GM21447 (cell line): ENCODE measurements around the gene DLL4.
A peak's percentile ranks its signal among the peaks of the same experiment; 100 is the strongest.
"Not testable (repeated sequence)": the region's sequence is repeated elsewhere in the genome, so short reads cannot be mapped to it uniquely, and the experiment has no call there.

Experiments
- ATAC-seq: cut with Tn5 transposase; IDR thresholded peaks from one replicate; pipeline ENCODE4 v1.9.1; 2021; ENCODE audit not compliant: unreplicated experiment

The DLL4 gene

DNA sequence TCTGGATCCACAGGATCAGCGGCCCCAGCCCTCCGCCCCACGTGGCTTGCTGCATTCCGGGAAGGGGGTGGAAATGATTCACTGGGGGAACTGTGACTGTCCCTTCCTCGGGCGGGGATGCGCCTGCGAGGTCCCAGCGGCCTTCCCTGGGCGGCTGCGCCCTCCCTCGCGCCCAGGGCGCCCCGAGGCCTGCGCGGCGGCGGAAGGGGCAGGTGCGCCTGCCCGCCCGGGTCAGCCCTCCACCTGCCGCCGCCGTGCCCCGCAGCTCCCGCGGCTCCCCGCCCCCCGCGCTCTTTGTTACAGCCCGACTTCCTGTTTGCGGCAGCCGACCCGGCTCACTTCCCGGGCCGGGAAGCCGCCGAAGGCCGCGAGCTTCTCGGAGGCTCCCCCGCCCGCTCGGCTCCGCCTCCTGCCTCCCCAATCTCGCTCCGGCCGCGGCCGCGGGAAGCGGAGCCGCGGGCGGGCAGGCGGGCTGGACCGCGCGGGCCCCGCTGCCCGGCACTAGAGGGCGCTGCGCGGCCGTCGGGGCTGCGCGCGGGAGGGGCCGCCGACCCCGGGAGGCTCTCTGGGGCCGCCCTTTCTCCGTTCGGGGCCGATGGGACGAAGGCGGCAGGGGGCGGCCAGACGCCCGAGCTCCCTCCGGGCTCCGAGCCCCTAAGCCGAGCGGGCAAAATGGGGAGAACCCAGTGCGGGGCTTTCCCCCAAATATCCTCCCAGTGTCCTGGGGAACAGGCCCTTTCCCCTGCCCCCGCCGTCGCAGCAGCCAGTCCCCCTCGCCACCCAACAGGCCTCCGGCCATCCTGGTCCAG is 12.6 kb downstream of the DLL4 start:
- ATAC-seq = peak; percentile 52

DNA sequence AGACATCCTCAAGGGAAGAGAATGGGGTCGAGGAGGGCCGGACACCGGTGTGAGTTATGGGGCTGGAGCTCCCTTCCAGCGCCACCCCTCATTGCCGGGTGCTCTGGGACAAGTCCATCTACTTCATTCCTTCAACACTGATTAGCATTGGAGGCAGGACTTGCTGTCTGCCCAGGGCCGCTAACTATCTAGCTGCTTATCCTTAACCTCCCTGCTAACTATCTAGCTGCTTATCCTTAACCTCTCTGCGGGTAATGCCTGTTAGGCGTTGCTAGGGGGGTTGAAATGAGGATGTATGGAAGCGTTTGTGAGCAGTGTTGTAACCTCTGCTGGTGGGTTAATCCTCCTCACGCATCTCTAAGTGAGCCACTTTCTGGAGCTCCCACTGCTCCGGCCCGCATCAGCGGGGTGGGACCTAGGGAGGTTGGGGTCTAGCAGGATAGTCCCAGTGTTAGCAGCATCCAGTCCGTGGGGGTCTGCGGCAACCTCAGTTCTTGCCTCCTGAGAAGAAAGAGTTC is 13.3 kb downstream of the DLL4 start:
- no peak for ATAC-seq

GRCh38 chr15:40942878-40943277 is 13.7 kb downstream of the DLL4 start:
- ATAC-seq = no peak

DNA sequence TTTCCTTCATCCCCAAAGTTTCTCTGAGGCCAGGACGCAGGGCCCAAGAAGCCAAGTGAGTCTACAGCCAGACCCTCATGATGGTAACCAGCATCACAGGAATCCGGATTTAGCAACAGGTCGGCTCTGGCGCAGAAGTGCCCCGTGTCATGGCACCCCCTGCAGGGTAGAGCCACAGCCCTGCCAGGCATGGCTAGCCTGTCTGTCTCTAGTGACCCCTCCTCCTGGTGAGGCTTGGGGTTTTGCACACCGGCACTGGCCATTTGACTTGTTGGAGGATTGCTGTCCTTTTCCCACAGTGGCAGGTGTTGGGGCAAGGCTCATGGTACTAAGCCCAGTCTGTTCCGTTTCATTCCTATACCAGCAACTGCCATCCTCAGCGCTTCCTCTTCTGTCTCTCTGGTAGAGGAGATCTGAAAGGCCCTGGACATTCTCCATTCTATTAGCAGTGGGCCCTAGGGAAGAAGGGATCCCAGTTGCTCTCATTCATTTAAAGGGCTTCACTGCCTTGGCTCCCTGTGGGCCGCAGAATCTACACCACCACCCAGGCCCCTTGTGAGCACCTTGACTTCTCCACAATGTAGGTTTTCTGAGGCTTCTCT is 14.7 kb downstream of the DLL4 start:
- no peak for ATAC-seq

DNA sequence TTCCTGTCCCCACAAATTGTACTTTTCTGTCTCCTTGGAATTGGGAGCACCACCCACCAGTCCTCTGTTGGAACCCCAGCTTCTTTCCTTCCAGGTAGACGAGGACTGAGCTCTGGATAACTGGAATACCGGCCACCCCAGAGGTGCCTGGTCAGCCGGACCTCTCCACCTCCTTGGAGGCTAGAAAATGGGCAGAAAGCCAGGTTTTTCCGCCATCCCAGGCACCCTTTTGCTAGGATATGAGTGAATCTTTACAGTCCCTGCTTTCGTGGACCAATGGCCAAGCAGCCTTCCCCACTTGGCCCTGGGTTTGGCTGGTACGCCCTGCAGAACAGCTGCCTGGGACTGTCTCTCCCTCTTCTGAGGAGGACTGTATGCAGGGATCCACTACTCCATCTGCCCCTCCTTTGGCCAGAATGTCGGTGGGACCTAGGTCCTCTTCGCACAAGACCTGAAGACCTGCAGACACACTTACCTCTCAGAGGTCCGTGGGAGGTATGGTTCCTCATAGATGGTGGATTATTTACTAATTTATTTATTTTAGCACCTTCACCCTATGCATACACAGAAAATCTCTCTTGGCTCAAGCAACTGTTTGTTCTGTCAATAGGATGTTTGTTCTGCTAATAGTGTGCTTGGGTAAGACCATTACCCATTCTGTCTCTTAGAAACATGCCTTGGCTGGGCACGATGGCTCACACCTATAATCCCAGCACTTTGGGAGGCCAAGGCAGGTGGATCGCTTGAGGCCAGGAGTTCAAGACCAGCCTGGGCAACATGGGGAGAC is 15.6 kb downstream of the DLL4 start:
- no peak for ATAC-seq

GRCh38 chr15:40948706-40949473 is 19.8 kb downstream of the DLL4 start:
- ATAC-seq = no peak

GRCh38 chr15:40949756-40950207 is 20.6 kb downstream of the DLL4 start:
- no peak for ATAC-seq

- ATAC-seq = no peak
These were observed 22.6 kb downstream of the DLL4 start for GRCh38 chr15:40951764-40952163.

- ATAC-seq = no peak
These were observed 23.3 kb downstream of the DLL4 start for GRCh38 chr15:40952301-40952900.

GRCh38 chr15:40952901-40953712 is 24.0 kb downstream of the DLL4 start, which contains the start of gene CHAC1:
Gene CHAC1 (plus strand): TSS chr15:40953471. CDS start chr15:40953584, 113 bp downstream.
- ATAC-seq = peak; percentile 91

GRCh38 chr15:40953713-40954074 is 24.6 kb downstream of the DLL4 start:
- peak; percentile 6 for ATAC-seq

DNA sequence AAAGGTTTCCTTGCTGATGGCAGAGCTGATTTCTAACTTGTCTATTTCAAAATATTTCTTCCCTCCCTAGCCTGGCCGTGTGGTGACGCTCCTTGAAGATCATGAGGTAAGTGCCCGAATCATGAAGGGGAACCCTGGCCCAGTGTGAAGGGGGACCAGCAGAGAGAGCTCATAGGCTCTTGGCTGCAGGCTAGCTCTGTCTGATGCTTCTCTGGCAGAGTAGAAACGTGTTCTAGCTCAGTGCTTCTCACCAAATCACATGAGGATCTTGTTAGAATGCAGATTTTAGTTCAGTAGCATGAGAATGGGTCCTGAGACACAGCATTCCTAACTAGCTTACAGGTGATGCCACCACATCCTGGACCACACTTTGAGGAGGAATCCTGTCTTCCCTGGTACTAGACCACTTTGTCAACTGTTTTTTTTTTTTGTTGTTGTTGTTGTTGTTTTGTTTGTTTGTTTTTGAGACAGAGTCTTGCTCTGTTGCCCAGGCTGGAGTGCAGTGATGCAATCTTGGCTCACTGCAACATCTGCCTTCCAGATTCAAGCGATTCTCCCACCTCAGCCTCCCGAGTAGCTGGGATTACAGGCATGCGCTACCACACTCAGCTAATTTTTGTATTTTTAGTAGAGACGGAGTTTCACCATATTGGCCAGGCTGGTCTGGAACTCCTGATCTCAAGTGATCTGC is 25.2 kb downstream of the DLL4 start:
- ATAC-seq = not testable (repeated sequence)

GRCh38 chr15:40955141-40955903 is 26.2 kb downstream of the DLL4 start:
- no peak for ATAC-seq

DNA sequence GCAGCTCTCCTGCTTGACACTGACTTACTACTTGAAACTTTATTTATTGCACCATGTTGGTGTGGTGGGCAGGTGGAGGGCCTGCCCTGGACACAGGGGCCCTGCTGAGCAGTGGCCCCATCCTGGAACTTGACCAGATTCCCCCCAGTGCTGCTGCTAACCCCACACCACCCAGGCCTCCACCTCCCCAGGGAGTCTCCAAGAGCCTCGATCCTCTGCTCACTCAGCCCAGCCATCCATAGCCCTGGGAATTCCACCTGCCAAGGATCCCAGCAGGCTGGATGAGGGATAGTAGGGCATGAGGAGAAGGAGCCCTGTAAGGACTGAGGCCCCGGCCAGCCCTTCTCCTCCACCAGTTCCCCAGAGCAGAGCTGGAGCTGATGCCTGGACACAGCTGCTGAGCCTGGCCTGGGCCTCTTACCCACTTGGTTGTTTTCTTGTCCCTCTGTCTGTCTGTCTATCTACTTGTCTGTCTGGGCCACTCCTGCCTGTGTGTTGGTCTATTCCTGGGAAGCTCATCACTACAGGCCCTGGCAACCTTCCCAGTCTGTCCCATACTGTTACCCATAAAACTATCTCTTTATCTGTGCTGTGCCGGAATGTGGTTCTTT is 26.9 kb downstream of the DLL4 start:
- no peak for ATAC-seq

DNA sequence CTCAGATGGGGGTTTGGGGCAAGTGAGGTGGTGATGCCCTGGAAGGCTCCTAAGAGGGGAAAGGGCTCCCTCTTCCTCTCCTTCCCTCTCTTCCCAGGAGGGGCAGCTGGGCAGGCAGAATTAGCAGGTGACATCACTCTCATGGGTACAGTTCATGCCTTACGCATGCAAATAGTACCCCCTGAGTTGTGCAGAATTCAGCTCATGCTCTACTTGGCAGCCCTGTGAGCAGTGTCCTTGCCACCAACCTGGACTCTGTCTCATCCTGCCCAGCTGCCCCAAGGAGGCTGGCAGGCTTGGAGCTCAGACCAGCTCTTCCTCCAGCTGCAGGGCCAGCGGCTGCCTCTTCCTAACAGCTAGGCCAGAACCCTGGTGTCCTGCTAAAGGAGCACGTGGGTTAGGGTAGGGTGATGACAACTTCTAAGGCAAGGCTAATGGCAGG is 27.4 kb downstream of the DLL4 start:
- no peak for ATAC-seq

- no peak for ATAC-seq
These were observed 28.0 kb downstream of the DLL4 start for GRCh38 chr15:40957041-40957555.

DNA sequence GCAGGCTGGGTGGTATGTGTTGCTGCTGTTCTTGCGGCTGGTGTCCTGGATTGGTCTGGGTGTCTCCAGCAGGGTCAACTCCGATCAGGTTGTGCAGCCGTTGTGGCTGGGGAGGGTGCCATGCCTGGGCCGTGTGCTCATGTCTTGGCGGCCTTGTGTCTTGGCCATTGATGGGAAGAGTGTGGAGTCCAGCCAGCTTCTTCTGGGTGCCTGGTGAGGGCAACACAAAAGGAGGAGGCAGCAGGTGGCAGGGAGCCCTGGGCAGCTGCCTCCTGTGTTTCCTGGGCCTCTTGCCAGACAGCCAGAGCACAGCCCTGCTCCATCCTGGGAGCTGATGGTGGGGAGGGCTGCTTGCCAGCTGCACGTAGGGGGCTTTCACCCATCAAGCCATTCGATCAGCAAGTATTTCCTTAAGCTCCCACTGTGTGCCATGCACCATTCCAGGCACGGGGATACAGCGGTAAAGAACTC is 28.5 kb downstream of the DLL4 start:
- ATAC-seq = no peak
